Ishikawa (cell line): ENCODE measurements around the gene CWC15.

Source experiments
- CEBPB ChIP-seq: IDR thresholded peaks from 2 replicates; pipeline ENCODE4 v1.6.1; 2012
- CREB1 ChIP-seq: IDR thresholded peaks from 2 replicates; pipeline ENCODE4 v1.6.1; 2012; ENCODE audit warnings: low read depth
- EGR1 ChIP-seq: IDR thresholded peaks from 2 replicates; pipeline ENCODE4 v1.6.1; 2012
- EP300 ChIP-seq: IDR thresholded peaks from 2 replicates; pipeline ENCODE4 v1.6.1; 2012; ENCODE audit warnings: borderline replicate concordance
- FOXM1 ChIP-seq: IDR thresholded peaks from 2 replicates; pipeline ENCODE4 v1.6.1; 2012; ENCODE audit warnings: low read depth, borderline replicate concordance
- NFIC ChIP-seq: IDR thresholded peaks from 2 replicates; pipeline ENCODE4 v1.6.1; 2012
- RAD21 ChIP-seq: IDR thresholded peaks from 2 replicates; pipeline ENCODE4 v1.6.1; 2012; ENCODE audit warnings: low read depth
- TAF1 ChIP-seq: IDR thresholded peaks from 2 replicates; pipeline ENCODE4 v1.6.1; 2012; ENCODE audit warnings: low read depth, mild to moderate bottlenecking
- TCF12 ChIP-seq: IDR thresholded peaks from 2 replicates; pipeline ENCODE4 v1.6.1; 2012; ENCODE audit warnings: low read depth
- TEAD4 ChIP-seq: IDR thresholded peaks from 2 replicates; pipeline ENCODE4 v1.6.1; 2012
- YY1 ChIP-seq: IDR thresholded peaks from 2 replicates; pipeline ENCODE4 v1.6.1; 2012; ENCODE audit warnings: low read depth
- ZBTB7A ChIP-seq: IDR thresholded peaks from 2 replicates; pipeline ENCODE4 v1.6.1; 2012; ENCODE audit warnings: low read depth
- TF ChIP-seq, protein P1 (sequence below): IDR thresholded peaks from 2 replicates; pipeline ENCODE4 v1.6.1; 2012; ENCODE audit warnings: low read depth, mild to moderate bottlenecking
- TF ChIP-seq, protein P2 (sequence below): IDR thresholded peaks from 2 replicates; pipeline ENCODE4 v1.6.1; 2012
- TF ChIP-seq, protein P3 (sequence below): IDR thresholded peaks from 2 replicates; pipeline ENCODE4 v1.6.1; 2012

CWC15 gene

DNA sequence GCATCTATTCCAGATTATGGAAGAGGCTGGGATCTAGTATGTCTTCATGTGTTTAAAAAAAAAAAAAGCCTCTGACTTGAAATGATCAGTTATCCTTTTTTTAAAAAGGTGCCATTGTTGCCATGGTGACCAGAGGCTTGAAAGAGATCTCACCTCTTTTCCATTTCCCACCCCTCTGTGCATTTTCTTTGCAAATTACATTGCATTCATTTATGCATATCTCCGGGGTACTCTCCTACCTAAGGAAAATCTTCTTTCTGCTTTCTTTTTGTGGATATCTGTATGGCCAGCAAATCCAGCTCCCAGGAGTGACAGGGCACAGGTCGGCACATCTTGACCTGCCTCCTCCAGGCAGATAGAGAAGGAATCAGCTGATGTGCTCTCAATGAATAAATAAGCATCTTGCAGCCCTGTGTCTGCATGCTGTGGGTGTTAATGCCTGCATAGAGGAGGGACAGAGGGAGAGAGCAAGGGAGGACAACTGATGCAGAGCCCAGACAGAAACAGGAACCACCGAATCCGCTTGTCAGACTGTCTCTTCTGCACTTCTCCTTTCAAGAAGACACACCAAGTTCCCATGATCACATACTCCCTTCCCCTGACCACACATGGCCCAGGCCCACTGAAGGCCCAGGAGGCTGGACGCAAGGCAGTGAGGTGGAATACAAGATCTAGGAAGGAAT, 50.9 kb downstream of the CWC15 start:
- TF ChIP-seq TCF12 (no peak), TEAD4 (no peak), ZBTB7A (no peak), TAF1 (no peak), CREB1 (no peak), RAD21 (no peak), FOXM1 (no peak), EGR1 (no peak), EP300 (no peak), CEBPB (no peak), NFIC (no peak)
- TF ChIP-seq, protein P1, sequence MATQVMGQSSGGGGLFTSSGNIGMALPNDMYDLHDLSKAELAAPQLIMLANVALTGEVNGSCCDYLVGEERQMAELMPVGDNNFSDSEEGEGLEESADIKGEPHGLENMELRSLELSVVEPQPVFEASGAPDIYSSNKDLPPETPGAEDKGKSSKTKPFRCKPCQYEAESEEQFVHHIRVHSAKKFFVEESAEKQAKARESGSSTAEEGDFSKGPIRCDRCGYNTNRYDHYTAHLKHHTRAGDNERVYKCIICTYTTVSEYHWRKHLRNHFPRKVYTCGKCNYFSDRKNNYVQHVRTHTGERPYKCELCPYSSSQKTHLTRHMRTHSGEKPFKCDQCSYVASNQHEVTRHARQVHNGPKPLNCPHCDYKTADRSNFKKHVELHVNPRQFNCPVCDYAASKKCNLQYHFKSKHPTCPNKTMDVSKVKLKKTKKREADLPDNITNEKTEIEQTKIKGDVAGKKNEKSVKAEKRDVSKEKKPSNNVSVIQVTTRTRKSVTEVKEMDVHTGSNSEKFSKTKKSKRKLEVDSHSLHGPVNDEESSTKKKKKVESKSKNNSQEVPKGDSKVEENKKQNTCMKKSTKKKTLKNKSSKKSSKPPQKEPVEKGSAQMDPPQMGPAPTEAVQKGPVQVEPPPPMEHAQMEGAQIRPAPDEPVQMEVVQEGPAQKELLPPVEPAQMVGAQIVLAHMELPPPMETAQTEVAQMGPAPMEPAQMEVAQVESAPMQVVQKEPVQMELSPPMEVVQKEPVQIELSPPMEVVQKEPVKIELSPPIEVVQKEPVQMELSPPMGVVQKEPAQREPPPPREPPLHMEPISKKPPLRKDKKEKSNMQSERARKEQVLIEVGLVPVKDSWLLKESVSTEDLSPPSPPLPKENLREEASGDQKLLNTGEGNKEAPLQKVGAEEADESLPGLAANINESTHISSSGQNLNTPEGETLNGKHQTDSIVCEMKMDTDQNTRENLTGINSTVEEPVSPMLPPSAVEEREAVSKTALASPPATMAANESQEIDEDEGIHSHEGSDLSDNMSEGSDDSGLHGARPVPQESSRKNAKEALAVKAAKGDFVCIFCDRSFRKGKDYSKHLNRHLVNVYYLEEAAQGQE: no peak
- TF ChIP-seq, protein P2, sequence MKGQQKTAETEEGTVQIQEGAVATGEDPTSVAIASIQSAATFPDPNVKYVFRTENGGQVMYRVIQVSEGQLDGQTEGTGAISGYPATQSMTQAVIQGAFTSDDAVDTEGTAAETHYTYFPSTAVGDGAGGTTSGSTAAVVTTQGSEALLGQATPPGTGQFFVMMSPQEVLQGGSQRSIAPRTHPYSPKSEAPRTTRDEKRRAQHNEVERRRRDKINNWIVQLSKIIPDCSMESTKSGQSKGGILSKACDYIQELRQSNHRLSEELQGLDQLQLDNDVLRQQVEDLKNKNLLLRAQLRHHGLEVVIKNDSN: no peak

DNA sequence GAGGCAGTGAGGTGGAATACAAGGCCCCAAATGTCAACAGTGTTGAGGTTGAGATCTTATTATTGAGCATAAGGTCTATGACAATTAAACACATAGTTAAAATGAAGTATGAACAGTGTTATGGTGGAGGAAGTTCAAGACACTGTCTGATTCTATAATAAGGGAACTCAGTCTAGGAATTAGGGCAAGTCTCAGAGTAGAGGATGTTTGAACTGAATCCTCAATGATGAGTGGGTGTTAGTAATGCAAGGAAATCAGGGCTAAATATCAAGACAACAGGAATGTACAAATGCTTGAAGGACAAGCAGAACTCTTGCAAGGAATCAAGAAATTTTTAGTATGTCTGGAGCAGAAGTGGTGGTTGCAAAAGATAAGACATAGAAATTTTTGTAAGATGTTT, 53.0 kb downstream of the CWC15 start:
- TF ChIP-seq RAD21 (no peak), CEBPB (no peak), TAF1 (no peak), CREB1 (no peak), NFIC (no peak), YY1 (no peak)
- TF ChIP-seq, protein P3, sequence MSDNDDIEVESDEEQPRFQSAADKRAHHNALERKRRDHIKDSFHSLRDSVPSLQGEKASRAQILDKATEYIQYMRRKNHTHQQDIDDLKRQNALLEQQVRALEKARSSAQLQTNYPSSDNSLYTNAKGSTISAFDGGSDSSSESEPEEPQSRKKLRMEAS: no peak
- TF ChIP-seq, protein P2: no peak
- TF ChIP-seq, protein P1: no peak

DNA sequence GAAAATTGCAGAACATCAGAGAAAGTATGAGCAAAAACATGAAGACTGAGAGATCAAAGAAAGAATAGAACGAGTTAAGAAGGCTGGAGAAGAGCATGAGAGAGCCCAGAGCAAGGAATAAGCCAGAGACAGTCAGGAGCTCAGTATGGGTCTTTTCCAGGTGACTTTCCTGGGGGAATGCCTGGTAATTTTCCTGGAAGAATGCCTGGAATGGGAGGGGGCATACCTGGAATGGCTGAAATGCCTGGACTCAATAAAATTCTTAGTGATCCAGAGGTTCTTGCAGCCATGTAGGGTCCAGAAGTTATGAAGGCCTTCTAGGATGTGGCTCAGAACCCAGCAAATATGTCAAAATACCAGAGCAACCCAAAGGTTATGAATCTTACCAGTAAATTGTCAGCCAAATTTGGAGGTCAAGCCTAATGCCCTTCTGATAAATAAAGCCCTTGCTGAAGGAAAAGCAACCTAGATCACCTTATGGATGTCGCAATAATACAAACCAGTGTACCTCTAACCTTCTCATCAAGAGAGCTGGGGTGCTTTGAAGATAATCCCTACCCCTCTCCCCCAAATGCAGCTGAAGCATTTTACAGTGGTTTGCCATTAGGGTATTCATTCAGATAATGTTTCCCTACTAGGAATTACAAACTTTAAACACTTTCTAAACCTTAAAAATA, 59.5 kb downstream of the CWC15 start:
- TF ChIP-seq CEBPB (peak; percentile 54; the same call in 1 of the 2 replicates), TEAD4 (peak; percentile 82)

DNA sequence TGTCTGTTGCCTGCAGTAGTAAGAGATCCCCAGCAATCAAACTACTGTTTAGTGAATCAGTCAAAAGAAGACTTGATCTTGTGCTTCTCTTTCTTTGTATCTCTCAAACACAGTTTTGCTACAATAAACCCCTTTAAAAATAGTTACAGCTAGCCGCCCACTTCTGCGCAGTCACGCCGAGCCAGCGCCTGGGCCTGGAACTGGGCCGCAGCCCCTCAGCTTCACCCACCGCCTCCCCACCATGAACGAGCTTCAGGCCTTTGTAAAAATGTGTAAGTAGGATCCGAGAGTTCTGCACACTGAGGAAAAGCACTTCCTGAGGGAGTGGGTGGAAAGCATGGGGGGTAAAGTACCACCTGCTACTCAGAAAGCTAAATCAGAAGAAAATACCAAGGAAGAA, 60.5 kb downstream of the CWC15 start:
- TF ChIP-seq TCF12 (no peak), RAD21 (no peak), YY1 (no peak), TEAD4 (no peak), CEBPB (no peak), TAF1 (no peak), CREB1 (no peak), EGR1 (no peak), NFIC (no peak), EP300 (no peak), FOXM1 (no peak), ZBTB7A (no peak)
- TF ChIP-seq, protein P1: no peak
- TF ChIP-seq, protein P3: no peak
- TF ChIP-seq, protein P2: no peak
